ENCODE data around the gene WFIKKN1.
A peak's percentile ranks its signal among the peaks of the same experiment; 100 is the strongest.

WFIKKN1 gene

DNA sequence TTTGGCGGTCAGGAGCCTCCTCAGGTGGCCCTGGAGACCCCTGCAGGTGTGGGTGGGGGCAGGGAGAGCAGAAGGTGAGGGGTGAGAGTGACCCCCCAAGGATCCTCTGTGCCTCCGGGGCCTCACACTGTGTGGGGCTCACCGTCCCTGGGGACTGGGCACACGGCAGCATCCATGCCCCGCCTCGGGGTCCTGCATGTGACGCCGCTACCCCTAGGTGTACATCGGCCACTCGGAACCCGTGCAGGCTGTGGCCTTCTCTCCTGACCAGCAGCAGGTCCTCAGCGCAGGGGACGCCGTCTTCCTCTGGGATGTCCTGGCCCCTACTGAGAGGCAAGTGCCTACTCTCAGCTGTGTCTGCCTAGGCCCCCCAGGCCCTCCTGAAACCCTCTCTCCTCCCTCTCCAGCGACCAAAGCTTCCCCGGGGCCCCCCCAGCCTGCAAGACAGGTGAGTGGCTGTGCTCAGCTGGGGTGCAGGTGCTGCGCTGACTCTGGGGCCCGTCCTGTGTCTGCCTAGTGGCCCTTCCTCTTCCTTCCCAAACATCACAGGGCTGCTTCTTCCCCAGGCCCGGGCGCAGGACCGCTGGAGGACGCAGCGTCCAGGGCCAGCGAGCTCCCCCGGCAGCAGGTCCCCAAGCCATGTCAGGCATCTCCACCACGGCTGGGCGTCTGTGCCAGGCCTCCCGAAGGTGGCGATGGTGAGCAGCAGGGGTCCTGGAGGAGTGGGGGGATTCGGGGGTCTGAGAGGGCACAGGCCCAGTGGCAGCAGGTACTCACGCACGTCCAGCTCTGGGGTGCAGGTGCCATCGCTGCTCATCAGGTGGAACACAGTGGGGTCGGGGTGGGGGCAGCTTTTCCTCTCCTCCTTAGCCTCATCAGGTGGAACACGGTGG lies 28.1 kb downstream of the WFIKKN1 start:
- DNase-seq = no peak

- no peak for DNase-seq
These were observed 28.8 kb downstream of the WFIKKN1 start for GRCh38 chr16:659618-660017.

GRCh38 chr16:660132-660458 lies 29.3 kb downstream of the WFIKKN1 start:
- no peak for DNase-seq

GRCh38 chr16:660459-661183 lies 29.8 kb downstream of the WFIKKN1 start:
- peak; percentile 89 to 94 for DNase-seq

DNA sequence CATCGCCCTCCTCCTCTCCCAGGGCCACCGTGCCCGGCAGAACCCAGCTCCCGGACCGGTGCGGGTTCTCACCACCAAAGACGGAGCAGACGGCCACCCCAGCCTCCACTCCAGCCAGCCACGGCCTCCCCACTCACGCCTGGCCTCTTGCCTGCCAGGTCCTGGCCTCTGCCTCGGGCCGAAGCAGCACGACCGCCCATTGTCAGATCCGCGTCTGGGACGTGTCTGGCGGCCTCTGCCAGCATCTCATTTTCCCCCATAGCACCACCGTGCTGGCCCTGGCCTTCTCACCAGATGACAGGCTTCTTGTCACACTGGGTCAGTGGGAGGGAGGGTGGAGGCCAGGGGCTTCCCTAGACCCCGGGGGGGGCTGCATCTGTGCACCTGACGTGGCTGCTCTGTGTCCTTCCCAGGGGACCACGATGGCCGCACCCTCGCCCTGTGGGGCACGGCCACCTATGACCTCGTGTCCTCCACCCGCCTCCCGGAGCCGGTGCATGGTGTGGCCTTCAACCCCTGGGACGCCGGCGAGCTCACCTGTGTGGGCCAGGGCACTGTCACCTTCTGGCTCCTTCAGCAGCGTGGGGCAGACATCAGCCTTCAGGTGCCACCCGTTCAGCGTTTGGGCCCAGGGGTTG lies 30.5 kb downstream of the WFIKKN1 start:
- no peak for DNase-seq

DNA sequence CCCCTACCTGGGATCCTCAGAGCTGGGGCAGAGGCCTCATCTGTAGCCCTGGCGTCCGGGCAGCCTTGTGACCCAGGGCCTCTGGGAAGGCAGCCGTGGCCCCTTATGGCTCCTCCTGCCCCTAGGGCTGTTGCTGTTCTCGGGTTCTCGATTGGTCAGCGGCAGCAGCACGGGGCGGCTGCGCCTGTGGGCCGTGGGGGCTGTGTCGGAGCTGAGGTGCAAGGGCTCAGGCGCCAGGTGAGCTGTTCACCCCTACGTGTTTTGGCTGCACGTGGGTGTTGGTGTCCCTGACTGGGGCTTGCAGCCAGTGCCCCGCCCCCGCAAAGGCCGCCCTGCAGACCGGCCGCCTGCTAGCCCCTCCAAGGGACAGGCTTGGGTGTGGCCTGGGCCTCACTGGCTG lies 31.3 kb downstream of the WFIKKN1 start:
- DNase-seq = no peak

- no peak for DNase-seq
These were observed 31.8 kb downstream of the WFIKKN1 start for GRCh38 chr16:662597-662996.

GRCh38 chr16:666572-666971 lies 35.8 kb downstream of the WFIKKN1 start:
- no peak for DNase-seq

- DNase-seq = no peak
These were observed 36.5 kb downstream of the WFIKKN1 start for GRCh38 chr16:667113-667779.

DNA sequence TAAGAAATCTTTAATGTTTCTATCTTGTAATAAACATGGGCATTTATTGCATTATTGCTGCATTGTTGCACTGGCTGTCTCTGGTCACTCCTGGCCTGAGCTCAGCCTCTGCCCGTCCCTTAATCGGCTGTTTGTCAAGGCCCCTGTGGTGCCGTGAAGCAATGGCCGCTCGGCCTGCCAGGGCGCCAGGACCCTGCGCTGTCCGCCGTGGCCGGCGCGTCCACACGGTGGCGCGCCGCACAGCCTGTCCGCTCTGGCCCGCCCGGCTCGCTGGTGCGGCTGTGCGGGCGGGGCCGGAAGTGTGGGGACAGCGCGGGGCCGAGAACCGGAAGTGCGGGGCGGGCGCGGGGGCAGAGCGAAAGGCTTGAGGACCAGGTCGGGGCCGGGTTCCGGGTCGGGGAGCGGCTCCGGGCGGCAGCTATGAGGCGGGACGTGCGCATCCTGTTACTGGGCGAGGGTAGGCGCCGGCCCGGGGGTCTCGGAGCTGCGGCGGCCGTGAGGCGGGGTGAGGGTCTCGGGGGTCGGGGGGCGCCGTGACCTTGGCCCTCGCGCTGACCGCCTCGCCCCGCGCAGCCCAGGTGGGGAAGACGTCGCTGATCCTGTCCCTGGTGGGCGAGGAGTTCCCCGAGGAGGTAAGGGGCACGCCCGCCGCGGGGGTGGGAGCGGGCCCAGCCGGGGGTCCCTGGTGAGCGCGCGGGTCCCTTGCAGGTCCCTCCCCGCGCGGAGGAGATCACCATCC lies 37.2 kb downstream of the WFIKKN1 start, which contains the start of gene RHOT2:
Gene RHOT2 (plus strand): TSS at position 353 of the 739 bp plus-strand sequence. CDS start 68 bp downstream, at position 421.
- DNase-seq = peak; percentile 94 to 96

DNA sequence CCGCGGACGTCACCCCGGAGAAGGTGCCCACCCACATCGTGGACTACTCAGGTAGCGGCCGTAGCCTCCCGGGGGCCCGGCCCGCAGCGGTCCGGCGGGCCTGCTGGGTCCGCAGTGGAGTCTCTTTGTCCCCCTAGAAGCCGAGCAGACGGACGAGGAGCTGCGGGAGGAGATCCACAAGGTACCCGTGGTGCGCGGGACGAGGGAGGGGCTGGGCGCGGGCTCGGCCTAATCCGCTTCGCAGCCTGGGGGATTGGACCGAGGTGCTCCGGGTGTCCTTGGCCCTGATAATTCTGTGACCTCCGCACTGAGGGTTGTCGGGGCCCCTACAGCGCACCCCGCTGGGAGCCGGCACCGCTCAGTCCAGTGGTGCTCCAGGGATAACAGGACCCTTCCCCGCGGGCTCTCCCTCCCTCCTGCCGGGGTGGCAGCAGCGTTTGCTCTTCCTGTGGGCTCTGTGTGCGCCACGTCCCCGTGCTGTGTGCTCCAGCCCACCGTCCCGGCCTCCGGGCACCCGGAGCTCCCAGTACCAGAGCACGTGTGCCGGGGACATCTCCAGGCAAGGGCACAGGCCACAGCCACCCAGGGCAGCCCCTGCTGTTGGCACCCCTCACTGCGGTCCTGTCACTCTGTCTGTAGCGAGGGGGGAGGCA lies 37.9 kb downstream of the WFIKKN1 start:
- DNase-seq = no peak

DNA sequence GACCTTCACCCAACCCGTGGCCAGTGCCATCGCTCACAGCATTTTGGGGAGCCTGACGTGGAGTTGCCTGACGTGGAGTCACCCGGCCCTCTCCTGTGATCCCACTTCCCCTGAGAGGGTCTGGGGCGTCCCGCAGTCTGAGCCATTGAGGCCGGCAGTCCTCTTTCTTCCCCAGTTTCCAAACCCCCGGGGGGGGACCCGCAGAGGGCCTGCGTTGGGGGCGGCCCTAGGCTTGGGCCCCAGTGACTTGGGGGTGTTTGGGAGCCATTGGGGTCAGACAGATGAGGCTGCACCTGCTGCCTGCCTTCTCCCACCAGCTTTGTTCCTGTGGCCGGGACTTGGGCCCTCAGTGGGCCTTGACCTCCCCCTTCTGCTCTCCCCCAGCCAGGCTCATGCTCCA lies 38.9 kb downstream of the WFIKKN1 start:
- no peak for DNase-seq

- DNase-seq = no peak
These were observed 39.9 kb downstream of the WFIKKN1 start for GRCh38 chr16:670485-671352.

GRCh38 chr16:671353-672131 lies 40.8 kb downstream of the WFIKKN1 start:
- no peak for DNase-seq

GRCh38 chr16:672371-672770 lies 41.6 kb downstream of the WFIKKN1 start:
- DNase-seq = no peak

DNA sequence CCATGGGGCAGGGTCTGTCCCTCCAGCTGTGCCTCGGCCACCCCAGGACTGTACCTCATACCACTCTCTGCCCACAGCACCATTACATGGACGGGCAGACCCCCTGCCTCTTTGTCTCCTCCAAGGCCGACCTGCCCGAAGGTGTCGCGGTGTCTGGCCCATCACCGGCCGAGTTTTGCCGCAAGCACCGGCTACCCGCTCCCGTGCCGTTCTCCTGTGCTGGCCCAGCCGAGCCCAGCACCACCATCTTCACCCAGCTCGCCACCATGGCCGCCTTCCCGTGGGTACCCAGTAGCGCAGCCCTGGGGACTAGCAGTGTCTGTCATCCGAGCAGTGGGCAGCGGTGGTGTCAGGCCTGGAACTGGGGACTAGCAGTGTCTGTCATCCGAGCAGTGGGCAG lies 42.1 kb downstream of the WFIKKN1 start:
- DNase-seq = no peak

DNA sequence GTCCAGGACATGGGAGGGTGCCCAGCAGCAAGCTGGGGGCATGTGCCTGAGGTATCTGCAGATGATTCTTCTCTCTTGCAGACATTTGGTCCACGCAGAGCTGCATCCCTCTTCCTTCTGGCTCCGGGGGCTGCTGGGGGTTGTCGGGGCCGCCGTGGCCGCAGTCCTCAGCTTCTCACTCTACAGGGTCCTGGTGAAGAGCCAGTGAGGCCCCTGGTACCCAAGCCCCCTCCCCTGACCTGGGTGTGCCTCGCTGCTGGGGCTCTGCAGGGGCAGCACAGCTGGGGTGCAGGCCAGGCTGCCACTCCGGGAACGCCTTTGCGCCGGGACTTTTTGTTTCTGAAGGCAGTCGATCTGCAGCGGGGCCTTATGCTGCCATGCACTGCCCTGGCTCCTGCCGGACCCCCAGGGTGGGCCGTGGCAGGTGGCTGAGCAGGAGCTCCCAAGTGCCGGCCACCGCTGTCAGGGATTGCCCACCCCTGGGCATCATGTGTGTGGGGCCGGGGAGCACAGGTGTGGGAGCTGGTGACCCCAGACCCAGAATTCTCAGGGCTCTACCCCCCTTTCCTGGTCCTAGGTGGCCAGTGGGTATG lies 42.7 kb downstream of the WFIKKN1 start:
- no peak for DNase-seq

GRCh38 chr16:674214-674881 lies 43.6 kb downstream of the WFIKKN1 start:
- no peak for DNase-seq
